ENCODE measurements around the gene RNF181.
"Not testable (repeated sequence)": the region's sequence is repeated elsewhere in the genome, so short reads cannot be mapped to it uniquely, and the experiment has no call there.

RNF181 gene

GRCh38 chr2:85594715-85595300, 737 bp upstream of the RNF181 start:
- Mint-ChIP-seq H3K9me3 (no peaks in the 10 kb centered on the region), H3K4me1 (peaks cover 44% of the 10 kb centered on the region), H3K36me3 (peaks cover 21% of the 10 kb centered on the region), H3K27ac (peak overlapping the region; percentile 91), H3K27me3 (no peaks in the 10 kb centered on the region), H3K4me3 (peak overlapping the region; percentile 99)
- CTCF ChIA-PET: interaction anchor here (1.2 to 1.8 kb wide), 4 partner anchors 9 to 175 kb away, joined by 3 to 8 read pairs (median 3); no protein-coding TSS in a partner anchor
- DNase-seq: no peak

GRCh38 chr2:85596026-85596333, 435 bp downstream of the RNF181 start:
- Mint-ChIP-seq H3K27ac (peak overlapping the region; percentile 91), H3K27me3 (no peaks in the 10 kb centered on the region), H3K4me3 (peak overlapping the region; percentile 99), H3K4me1 (peaks cover 37% of the 10 kb centered on the region), H3K36me3 (peaks cover 21% of the 10 kb centered on the region), H3K9me3 (no peaks in the 10 kb centered on the region)
- no peak for DNase-seq
- CTCF ChIA-PET: interaction anchor here (1.2 to 1.8 kb wide), 3 partner anchors 8 to 176 kb away, joined by 3 to 8 read pairs (median 4); no protein-coding TSS in a partner anchor

GRCh38 chr2:85596486-85597143, 1.1 kb downstream of the RNF181 start:
- Mint-ChIP-seq H3K36me3 (peaks cover 18% of the 10 kb centered on the region), H3K27ac (peak overlapping the region; percentile 91), H3K4me3 (peak overlapping the region; percentile 99), H3K27me3 (no peaks in the 10 kb centered on the region), H3K4me1 (peaks cover 36% of the 10 kb centered on the region), H3K9me3 (no peaks in the 10 kb centered on the region)
- DNase-seq: no peak
- CTCF ChIA-PET: interaction anchor here (1.3 kb wide), 1 partner anchor 20 kb away, joined by 4 read pairs; no protein-coding TSS in a partner anchor

- CTCF ChIA-PET: no interaction called here
- DNase-seq: no peak
- peak overlapping the region; percentile 91 for H3K27ac Mint-ChIP-seq
- H3K4me3 Mint-ChIP-seq: peak overlapping the region; percentile 99
- peaks cover 17% of the 10 kb centered on the region for H3K36me3 Mint-ChIP-seq
- no peaks in the 10 kb centered on the region for H3K9me3 Mint-ChIP-seq
- peaks cover 3% of the 10 kb centered on the region for H3K27me3 Mint-ChIP-seq
- H3K4me1 Mint-ChIP-seq: peaks cover 40% of the 10 kb centered on the region
These were observed 1.7 kb downstream of the RNF181 start for GRCh38 chr2:85597241-85597640.

DNA sequence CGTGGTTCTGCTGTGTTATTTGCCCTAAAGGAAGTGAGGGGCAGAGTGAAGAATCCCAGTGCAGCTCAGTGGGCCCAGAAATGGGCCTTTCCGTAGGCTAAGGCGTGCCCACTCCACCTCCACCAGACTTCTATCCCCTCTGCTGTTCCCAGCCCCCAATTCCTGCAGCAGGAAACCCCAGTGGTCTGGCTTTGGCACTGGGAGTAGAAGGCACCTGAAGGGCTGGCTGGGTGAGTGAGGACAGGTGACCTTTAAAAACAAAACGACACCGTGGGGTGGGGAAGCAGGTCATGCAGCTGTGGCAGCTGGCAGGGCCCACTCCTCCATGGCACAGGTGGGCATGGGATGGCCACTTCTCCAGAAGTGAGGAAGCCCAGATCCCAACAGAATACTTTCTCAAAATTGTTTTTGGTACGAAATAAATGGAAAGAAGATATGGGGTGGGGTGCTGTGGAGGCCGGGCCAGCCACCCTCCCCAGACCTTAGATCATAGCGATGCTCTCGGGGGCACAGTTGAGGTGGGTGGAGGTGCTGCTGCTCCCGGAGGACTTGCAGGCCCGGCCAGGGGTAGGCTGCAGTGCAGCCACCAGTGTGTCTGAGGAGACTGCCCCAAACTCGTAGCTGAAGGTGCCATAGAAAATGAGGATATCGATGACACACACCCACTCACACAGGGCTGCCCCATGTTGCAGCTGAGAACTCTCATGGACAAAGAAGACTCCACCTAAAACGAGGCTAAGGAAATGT, 3.2 kb downstream of the RNF181 start:
- CTCF ChIA-PET: interaction anchor here (1.2 kb wide), 1 partner anchor 47 kb away, joined by 3 read pairs; no protein-coding TSS in a partner anchor
- H3K36me3 Mint-ChIP-seq: peaks cover 17% of the 10 kb centered on the region
- no peak overlapping the region for H3K27ac Mint-ChIP-seq
- no peaks in the 10 kb centered on the region for H3K9me3 Mint-ChIP-seq
- H3K4me3 Mint-ChIP-seq: no peak overlapping the region
- H3K27me3 Mint-ChIP-seq: peaks cover 9% of the 10 kb centered on the region
- no peak for DNase-seq
- H3K4me1 Mint-ChIP-seq: peaks cover 43% of the 10 kb centered on the region

GRCh38 chr2:85599468-85600234, 4.1 kb downstream of the RNF181 start:
- peaks cover 12% of the 10 kb centered on the region for H3K27me3 Mint-ChIP-seq
- H3K4me1 Mint-ChIP-seq: peaks cover 37% of the 10 kb centered on the region
- H3K4me3 Mint-ChIP-seq: no peak overlapping the region
- H3K36me3 Mint-ChIP-seq: peaks cover 14% of the 10 kb centered on the region
- no peaks in the 10 kb centered on the region for H3K9me3 Mint-ChIP-seq
- no peak for DNase-seq
- CTCF ChIA-PET: interaction anchor here (1.2 kb wide), 2 partner anchors 37 to 48 kb away, joined by 3 to 4 read pairs; no protein-coding TSS in a partner anchor
- H3K27ac Mint-ChIP-seq: no peak overlapping the region

GRCh38 chr2:85600235-85600575, 4.7 kb downstream of the RNF181 start:
- Mint-ChIP-seq H3K36me3 (peaks cover 14% of the 10 kb centered on the region), H3K4me3 (no peak overlapping the region), H3K9me3 (no peaks in the 10 kb centered on the region), H3K4me1 (peaks cover 35% of the 10 kb centered on the region), H3K27me3 (peaks cover 12% of the 10 kb centered on the region), H3K27ac (no peak overlapping the region)
- CTCF ChIA-PET: interaction anchor here (1.2 kb wide), 1 partner anchor 36 kb away, joined by 4 read pairs; no protein-coding TSS in a partner anchor
- no peak for DNase-seq

DNA sequence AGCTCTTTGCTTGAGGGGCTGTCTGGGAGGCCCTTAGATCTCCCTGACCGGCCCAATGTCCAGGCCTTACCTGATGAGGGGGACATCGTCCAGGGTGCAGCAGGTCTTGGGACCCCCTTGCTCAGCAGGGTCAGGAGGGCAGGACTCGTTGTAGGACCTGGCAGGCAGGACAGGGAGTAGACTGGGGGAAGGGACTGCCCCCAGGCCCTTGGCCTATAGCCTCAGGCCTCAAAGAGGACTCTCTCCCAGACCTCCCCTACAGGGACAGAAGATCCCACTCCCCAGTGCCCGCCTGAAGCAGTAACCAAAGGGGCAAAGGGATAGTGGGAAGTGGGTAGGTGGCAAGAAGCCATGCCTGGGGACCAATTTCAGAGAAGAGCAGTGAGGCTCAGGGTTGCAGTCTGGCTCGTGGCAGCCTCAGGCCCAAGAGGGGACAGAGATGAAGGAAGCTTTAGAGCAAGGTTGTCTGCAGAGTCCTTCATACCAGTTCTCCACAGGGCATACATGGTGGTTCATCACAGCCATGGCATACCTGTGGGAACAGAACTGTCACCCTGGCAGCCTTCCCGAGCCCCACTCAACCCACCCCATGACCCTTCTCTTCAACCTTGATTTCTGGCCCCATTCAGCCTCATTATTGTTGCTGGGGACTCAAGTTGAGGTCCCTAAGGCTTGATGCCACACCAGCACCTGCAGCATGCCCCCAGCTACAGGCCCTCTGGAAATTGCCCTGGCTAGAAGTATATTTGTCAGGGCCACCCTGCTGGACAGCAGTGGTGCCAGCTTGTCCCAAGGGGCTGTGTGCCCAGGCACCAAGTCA, 5.6 kb downstream of the RNF181 start:
- Mint-ChIP-seq H3K4me1 (peaks cover 27% of the 10 kb centered on the region), H3K27me3 (peaks cover 12% of the 10 kb centered on the region), H3K36me3 (peaks cover 9% of the 10 kb centered on the region), H3K4me3 (peak overlapping the region; percentile 81), H3K9me3 (no peaks in the 10 kb centered on the region), H3K27ac (no peak overlapping the region)
- no peak for DNase-seq
- CTCF ChIA-PET: no interaction called here

- CTCF ChIA-PET: no interaction called here
- Mint-ChIP-seq H3K9me3 (no peaks in the 10 kb centered on the region), H3K36me3 (peaks cover 7% of the 10 kb centered on the region), H3K4me1 (peaks cover 19% of the 10 kb centered on the region), H3K27ac (no peak overlapping the region), H3K27me3 (peaks cover 12% of the 10 kb centered on the region), H3K4me3 (peak overlapping the region; percentile 81)
- DNase-seq: no peak
These were observed 6.4 kb downstream of the RNF181 start for GRCh38 chr2:85601771-85602475.

GRCh38 chr2:85602476-85603234, 7.1 kb downstream of the RNF181 start, which contains the start of gene TMEM150A:
Gene TMEM150A, minus strand, starts transcription at chr2:85602698. Its CDS starts 750 bp downstream, at chr2:85601948.
- CTCF ChIA-PET: interaction anchor here (0.6 to 2.4 kb wide), 4 partner anchors 8 to 249 kb away, joined by 4 to 8 read pairs (median 5); partner anchors contain the start of genes C2orf68 and RNF181
- peaks cover 15% of the 10 kb centered on the region for H3K4me1 Mint-ChIP-seq
- peaks cover 12% of the 10 kb centered on the region for H3K27me3 Mint-ChIP-seq
- peak; percentile 89 for DNase-seq
- H3K27ac Mint-ChIP-seq: peak within 1 kb of the TSS; percentile 0
- H3K4me3 Mint-ChIP-seq: peak within 1 kb of the TSS; percentile 81
- H3K36me3 Mint-ChIP-seq: peaks cover 4% of the 10 kb centered on the region
- no peaks in the 10 kb centered on the region for H3K9me3 Mint-ChIP-seq

GRCh38 chr2:85604133-85604444, 8.5 kb downstream of the RNF181 start:
- not testable (repeated sequence) for DNase-seq, H3K27ac Mint-ChIP-seq, H3K9me3 Mint-ChIP-seq, H3K4me3 Mint-ChIP-seq
- peaks cover 13% of the 10 kb centered on the region for H3K36me3 Mint-ChIP-seq
- H3K27me3 Mint-ChIP-seq: peaks cover 12% of the 10 kb centered on the region
- CTCF ChIA-PET: interaction anchor here (1.8 to 2.4 kb wide), 2 partner anchors 9 to 33 kb away, joined by 5 to 8 read pairs; partner anchors contain the start of gene RNF181
- H3K4me1 Mint-ChIP-seq: peaks cover 21% of the 10 kb centered on the region
